Testis (tissue), 2 donors: ENCODE results near the gene ADAP1.

ENCODE experiments used
- CTCF ChIP-seq, 3 experiments: fragments of 450-650 bp in 2 of 3; fragments of 200-600 bp in 1 of 3; sonication (generic) in 1 of 3; IDR thresholded peaks; one replicate each; pipeline ENCODE4 v1.5.1; 2016 to 2019; ENCODE audit warnings: antibody characterized with exemption in 3 of 3, mild to moderate bottlenecking in 2 of 3, moderate library complexity in 1 of 3
- POLR2A ChIP-seq: fragments of 450-650 bp; IDR thresholded peaks from one replicate; pipeline ENCODE4 v1.6.1; 2017; ENCODE audit warnings: antibody characterized with exemption, mild to moderate bottlenecking, moderate library complexity

DNA sequence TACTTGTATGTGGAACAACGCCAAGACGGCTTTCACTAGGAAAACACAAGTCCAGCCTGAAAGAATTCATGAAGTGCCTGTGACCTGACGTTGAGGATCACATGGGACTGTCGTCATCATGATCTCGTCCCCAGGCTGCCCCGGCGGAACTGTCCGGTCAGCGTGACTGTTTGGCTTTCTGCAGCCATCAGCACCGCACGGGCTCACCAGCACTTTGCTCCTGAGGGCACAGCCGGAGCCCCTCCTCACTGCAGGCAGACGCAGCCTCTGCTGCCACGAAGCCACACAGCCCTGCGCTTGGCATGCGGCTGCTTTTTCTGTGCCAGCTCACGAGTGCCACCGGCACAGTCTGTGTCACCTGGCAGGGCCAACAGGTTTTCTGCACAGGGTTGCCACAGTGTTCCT, 87.5 kb downstream of the ADAP1 start:
- TF ChIP-seq CTCF (IDR thresholded peaks at IDR 0.05) (no peak), POLR2A (no peak)
